Adrenal gland (tissue), 12 donors: ENCODE results near the gene ABHD17A. TPM values are rescaled to one million over a fixed set of nuclear protein-coding genes. Genes with fewer than 3 reads are reported as not detected.
A peak's percentile ranks its signal among the peaks of the same experiment; 100 is the strongest.

Source experiments
- DNase-seq, 7 donors: peaks; one replicate each; pipeline ENCODE4 v3.0.0-alpha.2; 2019 to 2020
- H3K27ac ChIP-seq, 5 donors: fragments of 200-600 bp; sonication (generic) in 4 of 5; 1 replicate in 3 of 5; 2 replicates in 2 of 5; pipeline versions ENCODE4 v1.5.1 to v1.8.0; 2016 to 2020; ENCODE audit warnings: mild to moderate bottlenecking in 1 of 5
- H3K27me3 ChIP-seq: fragments of 200-600 bp; 2 replicates; pipeline ENCODE4 v1.8.0; 2021
- H3K36me3 ChIP-seq, 2 donors: fragments of 200-600 bp; replicated peaks in 1 of 2; 1 replicate in 1 of 2; 2 replicates in 1 of 2; pipeline versions ENCODE4 v1.5.1 to v1.8.0; 2018 to 2022
- H3K4me1 ChIP-seq, 2 donors: fragments of 200-600 bp; replicated peaks in 1 of 2; 1 replicate in 1 of 2; 2 replicates in 1 of 2; pipeline versions ENCODE4 v1.5.1 to v1.8.0; 2018 to 2021
- H3K4me3 ChIP-seq, 4 donors: fragments of 200-600 bp; sonication (generic) in 3 of 4; one replicate each; pipeline ENCODE4 v1.5.1; 2016 to 2018
- H3K9me3 ChIP-seq, 3 donors: fragments of 200-600 bp; sonication (generic) in 1 of 3; replicated peaks in 1 of 3; 1 replicate in 2 of 3; 2 replicates in 1 of 3; pipeline versions ENCODE4 v1.5.1 to v1.8.0; 2016 to 2021
- CTCF ChIP-seq, 6 experiments: fragments of 450-650 bp in 4 of 6; fragments of 200-600 bp in 2 of 6; sonication (generic) in 1 of 6; IDR thresholded peaks; 1 replicate in 5 of 6; 2 replicates in 1 of 6; pipeline versions ENCODE4 v1.5.1 to v1.8.0; 2016 to 2021; ENCODE audit warnings: antibody characterized with exemption in 6 of 6, mild to moderate bottlenecking in 2 of 6, moderate library complexity in 1 of 6
- POLR2A ChIP-seq, 2 donors: fragments of 450-650 bp; IDR thresholded peaks; one replicate each; pipeline ENCODE4 v1.6.1; 2017; ENCODE audit warnings: antibody characterized with exemption in 2 of 2, mild to moderate bottlenecking in 2 of 2, moderate library complexity in 1 of 2
- WGBS, 4 donors: extraction: QIAGEN DNeasy Blood & Tissue Kit in 2 of 4; methylation state at CpG; one replicate each; pipeline versions ENCODE4 v1.1.5 to v1.1.7; 2013 to 2017; 5-methylcytosine and 5-hydroxymethylcytosine counted together
- intact Hi-C, 2 donors: fragments of 100-400 bp; cut with DNase I; formaldehyde crosslinking; loops; one replicate each; pipeline versions ENCODE4 v1.14.1 to v1.15.0; 2022 to 2023
- polyA plus RNA-seq, 3 donors: library from polyadenylated mRNA; stranded (reverse); fragments of 200-250 nt in 2 of 3; fragments of 350-450 nt in 1 of 3; fragmentation: Illumina TruSeq in 1 of 3; extraction: RNeasy Lipid Tissue Mini Kit (QIAGEN cat#74804) in 1 of 3; gene quantifications; one replicate each; pipeline ENCODE4 v1.2.3, GENCODE V29; 2013 to 2014
- total RNA-seq, 9 donors: library from RNA; depleted of rRNA in 4 of 9; stranded (reverse); fragments of >200 nt in 4 of 9; fragments of 120-200 nt in 1 of 9; fragmentation: NEBNext Ultra II Directional in 1 of 9; extraction: Animal tissue kit (Norgen Biotek cat#: 25700) in 1 of 9; gene quantifications; one replicate each; pipeline versions ENCODE4 v1.1.0 to v1.2.4, GENCODE V29; 2013 to 2023
- donor health status: healthy with polysubstance abuse.
- donor health status: Bipolar disorder and iron deficiency.
- donor health status: DM: yes; HTN: yes; CAD: no.
- donor health status: DM: no; HTN: no; CAD: no.
- donor health status: DM: no; HTN: no; CAD: no.
- donor health status: DM: yes; HTN: yes; CAD: no.

ABHD17A gene
- total and polyA plus RNA-seq, 12 donors: 2.5 to 235 (median 99.4) TPM

GRCh38 chr19:1858412-1859081, 26.7 kb downstream of the ABHD17A start:
- no peak for DNase-seq
- intact Hi-C loops: no loop called here
- no peaks in the 10 kb centered on the region for H3K9me3 ChIP-seq
- H3K36me3 ChIP-seq: no peaks in the 10 kb centered on the region
- H3K4me1 ChIP-seq: peaks cover 56 to 69% of the 10 kb centered on the region in 2 donors
- H3K27me3 ChIP-seq: no peaks in the 10 kb centered on the region
- 47 to 81% (median 75%) methylated on average over 5 to 10 of the region's 10 CpGs for WGBS, 4 donors
- no peak for TF ChIP-seq POLR2A (IDR thresholded peaks at IDR 0.05)
- TF ChIP-seq CTCF (IDR thresholded peaks at IDR 0.05): no peak
- no peak overlapping the region for H3K4me3 ChIP-seq
- peak overlapping the region in 2 of 5 donors; percentile 87 to 92 for H3K27ac ChIP-seq

- Histone ChIP-seq H3K27me3 (no peaks in the 10 kb centered on the region), H3K9me3 (no peaks in the 10 kb centered on the region), H3K27ac (peak overlapping the region; percentile 81 to 92 (median 86)), H3K4me1 (peaks cover 58 to 71% of the 10 kb centered on the region in 2 donors), H3K36me3 (no peaks in the 10 kb centered on the region), H3K4me3 (peak overlapping the region in 1 of 4 donors; percentile 53)
- TF ChIP-seq CTCF (IDR thresholded peaks at IDR 0.05) (no peak), POLR2A (IDR thresholded peaks at IDR 0.05) (no peak)
- WGBS, 4 donors: 30 to 79% (median 55%) methylated on average over 7 to 16 of the region's 16 CpGs
- intact Hi-C loops: no loop called here
- DNase-seq: peak in 1 of 7 donors; percentile 49
Measured at GRCh38 chr19:1857648-1858326, 27.5 kb downstream of the ABHD17A start.

GRCh38 chr19:1856698-1857603, 28.3 kb downstream of the ABHD17A start:
- 11 to 14% (median 12%) methylated on average over 13 to 70 of the region's 73 CpGs for WGBS, 4 donors
- Histone ChIP-seq H3K27ac (peak overlapping the region; percentile 81 to 92 (median 86)), H3K27me3 (no peaks in the 10 kb centered on the region), H3K4me1 (peaks cover 52 to 75% of the 10 kb centered on the region in 2 donors), H3K36me3 (no peaks in the 10 kb centered on the region), H3K4me3 (peak overlapping the region in 2 of 4 donors; percentile 13 to 53), H3K9me3 (no peaks in the 10 kb centered on the region)
- intact Hi-C loops: no loop called here
- DNase-seq: peak; percentile 83 to 96 (median 90)
- TF ChIP-seq POLR2A (IDR thresholded peaks at IDR 0.05): peak in 1 of 2 donors; percentile 3
- TF ChIP-seq CTCF (IDR thresholded peaks at IDR 0.05): no peak

GRCh38 chr19:1856345-1856697, 29.0 kb downstream of the ABHD17A start:
- WGBS, 4 donors: 40 to 100% (median 48%) methylated on average over 1 to 6 of the region's 6 CpGs
- H3K4me1 ChIP-seq: peaks cover 46 to 73% of the 10 kb centered on the region in 2 donors
- peak overlapping the region in 2 of 4 donors; percentile 13 to 53 for H3K4me3 ChIP-seq
- no peaks in the 10 kb centered on the region for H3K9me3 ChIP-seq
- H3K36me3 ChIP-seq: no peaks in the 10 kb centered on the region
- peak overlapping the region; percentile 62 to 92 (median 86) for H3K27ac ChIP-seq
- no peak for DNase-seq
- TF ChIP-seq POLR2A (IDR thresholded peaks at IDR 0.05): no peak
- no peak for TF ChIP-seq CTCF (IDR thresholded peaks at IDR 0.05)
- intact Hi-C loops: no loop called here
- H3K27me3 ChIP-seq: no peaks in the 10 kb centered on the region
